GM18511 (cell line): Measurements from ENCODE around the gene HCAR2.
A peak's percentile ranks its signal among the peaks of the same experiment; 100 is the strongest.
"Not testable (repeated sequence)": the region's sequence is repeated elsewhere in the genome, so short reads cannot be mapped to it uniquely, and the experiment has no call there.

Experiments
- ATAC-seq: cut with Tn5 transposase; IDR thresholded peaks from one replicate; pipeline ENCODE4 v1.9.1; 2021; ENCODE audit warnings: mild to moderate bottlenecking, moderate library complexity; ENCODE audit not compliant: unreplicated experiment

Gene HCAR2

GRCh38 chr12:122702890-122703611 is at the start of gene HCAR2:
HCAR2 (minus strand) TSS chr12:122703357; CDS start chr12:122703283, 74 bp downstream.
- not testable (repeated sequence) for ATAC-seq

- ATAC-seq: peak; percentile 97
Observed at GRCh38 chr12:122752464-122753318, 49.5 kb upstream of the HCAR2 start, which contains the start of gene DENR. DENR (plus strand) TSS chr12:122752824; CDS start chr12:122753702, 878 bp downstream.

GRCh38 chr12:122750781-122751515 is 47.8 kb upstream of the HCAR2 start:
- not testable (repeated sequence) for ATAC-seq

- ATAC-seq: no peak
Observed at GRCh38 chr12:122749569-122750332, 46.6 kb upstream of the HCAR2 start.

- no peak for ATAC-seq
Observed at GRCh38 chr12:122747224-122748135, 44.3 kb upstream of the HCAR2 start.

- ATAC-seq: no peak
Observed at GRCh38 chr12:122743895-122744525, 40.9 kb upstream of the HCAR2 start.

GRCh38 chr12:122740351-122740750 is 37.2 kb upstream of the HCAR2 start:
- no peak for ATAC-seq

GRCh38 chr12:122738571-122738970 is 35.4 kb upstream of the HCAR2 start:
- no peak for ATAC-seq

GRCh38 chr12:122732611-122733010 is 29.5 kb upstream of the HCAR2 start:
- no peak for ATAC-seq

GRCh38 chr12:122732170-122732569 is 29.0 kb upstream of the HCAR2 start:
- no peak for ATAC-seq

GRCh38 chr12:122730215-122731014 is 27.3 kb upstream of the HCAR2 start, which contains the start of gene HCAR1:
HCAR1 (minus strand) TSS chr12:122730844; CDS start chr12:122730339, 505 bp downstream.
- ATAC-seq: no peak

- ATAC-seq: no peak
Observed at GRCh38 chr12:122729583-122730214, 26.5 kb upstream of the HCAR2 start.

- ATAC-seq: no peak
Observed at GRCh38 chr12:122726080-122726558, 23.0 kb upstream of the HCAR2 start.

GRCh38 chr12:122725452-122726079 is 22.4 kb upstream of the HCAR2 start:
- no peak for ATAC-seq

GRCh38 chr12:122724641-122725243 is 21.6 kb upstream of the HCAR2 start:
- ATAC-seq: no peak

GRCh38 chr12:122722387-122722786 is 19.2 kb upstream of the HCAR2 start:
- ATAC-seq: no peak
